Neural progenitor cell (in vitro differentiated cells): ENCODE results near the gene OTOGL. TPM values are rescaled to one million over a fixed set of nuclear protein-coding genes. Genes with fewer than 3 reads are reported as not detected.
"Not testable (repeated sequence)": the region's sequence is repeated elsewhere in the genome, so short reads cannot be mapped to it uniquely, and the experiment has no call there.

Experiments
- DNase-seq: peaks from one replicate; pipeline ENCODE4 v3.0.0-alpha.2; 2016; ENCODE audit warnings: low spot score
- H2AFZ ChIP-seq: fragments of 200-600 bp; sonication (generic); replicated peaks from 2 replicates; pipeline ENCODE4 v1.6.1; 2016; ENCODE audit warnings: antibody characterized with exemption
- H3F3A ChIP-seq: fragments of 200-600 bp; sonication (generic); 2 replicates; pipeline ENCODE4 v1.6.1; 2016; ENCODE audit warnings: antibody characterized with exemption, low read depth
- H3K27ac ChIP-seq: fragments of 200-600 bp; sonication (generic); 2 replicates; pipeline ENCODE4 v1.5.1; 2016; ENCODE audit warnings: mild to moderate bottlenecking
- H3K27me3 ChIP-seq: fragments of 200-600 bp; sonication (generic); 2 replicates; pipeline ENCODE4 v1.6.1; 2016; ENCODE audit warnings: mild to moderate bottlenecking, moderate library complexity
- H3K36me3 ChIP-seq: fragments of 200-600 bp; sonication (generic); 2 replicates; pipeline ENCODE4 v1.5.1; 2016
- H3K4me1 ChIP-seq: fragments of 200-600 bp; sonication (generic); 2 replicates; pipeline ENCODE4 v1.6.1; 2016; ENCODE audit warnings: mixed run types
- H3K4me2 ChIP-seq: fragments of 200-600 bp; sonication (generic); 2 replicates; pipeline ENCODE4 v1.6.1; 2016
- H3K4me3 ChIP-seq: fragments of 200-600 bp; sonication (generic); 2 replicates; pipeline ENCODE4 v1.5.1; 2016
- H3K79me2 ChIP-seq: fragments of 200-600 bp; sonication (generic); 2 replicates; pipeline ENCODE4 v1.6.1; 2016; ENCODE audit warnings: low read depth
- H3K9ac ChIP-seq: fragments of 200-600 bp; sonication (generic); 2 replicates; pipeline ENCODE4 v1.6.1; 2016
- H3K9me3 ChIP-seq: fragments of 200-600 bp; sonication (generic); 2 replicates; pipeline ENCODE4 v1.5.1; 2016; ENCODE audit warnings: low read depth
- H4K20me1 ChIP-seq: fragments of 200-600 bp; sonication (generic); 2 replicates; pipeline ENCODE4 v1.6.1; 2016; ENCODE audit warnings: low read depth
- H3K27ac Mint-ChIP-seq: 3 replicates; pipeline ENCODE4 v1.8.0; 2021; ENCODE audit warnings: mixed read lengths
- H3K27me3 Mint-ChIP-seq: 2 replicates; pipeline ENCODE4 v1.8.0; 2022; ENCODE audit warnings: low read depth, mild to moderate bottlenecking, inconsistent platforms, moderate library complexity, mixed read lengths; ENCODE audit not compliant: insufficient read depth
- H3K36me3 Mint-ChIP-seq: 3 replicates; pipeline ENCODE4 v1.8.0; 2021; ENCODE audit warnings: mixed read lengths
- H3K4me1 Mint-ChIP-seq: 3 replicates; pipeline ENCODE4 v1.8.0; 2021; ENCODE audit warnings: mixed read lengths
- H3K4me3 Mint-ChIP-seq: 3 replicates; pipeline ENCODE4 v1.8.0; 2021; ENCODE audit warnings: mild to moderate bottlenecking, moderate library complexity, mixed read lengths
- H3K9me3 Mint-ChIP-seq: 3 replicates; pipeline ENCODE4 v1.8.0; 2020; ENCODE audit warnings: mixed read lengths
- CTCF ChIP-seq: fragments of 200-600 bp; sonication (generic); IDR thresholded peaks from 2 replicates; pipeline ENCODE4 v1.5.1; 2017; ENCODE audit warnings: antibody characterized with exemption, mild to moderate bottlenecking
- EZH2 ChIP-seq: fragments of 200-600 bp; sonication (generic); IDR thresholded peaks from 2 replicates; pipeline ENCODE4 v1.6.1; 2017; ENCODE audit warnings: antibody characterized with exemption, mild to moderate bottlenecking, moderate library complexity
- EZH2phosphoT487 ChIP-seq: fragments of 200-600 bp; sonication (generic); IDR thresholded peaks from 2 replicates; pipeline ENCODE4 v1.6.1; 2017; ENCODE audit warnings: antibody characterized with exemption
- total RNA-seq: library from RNA; depleted of rRNA; stranded (reverse); fragments of >200 nt; gene quantifications from 2 replicates; pipeline ENCODE4 v1.2.3, GENCODE V29; 2015; ENCODE audit warnings: low replicate concordance

Gene OTOGL
- total RNA-seq, 1 donor from 2014 or later: 0.13 TPM

DNA sequence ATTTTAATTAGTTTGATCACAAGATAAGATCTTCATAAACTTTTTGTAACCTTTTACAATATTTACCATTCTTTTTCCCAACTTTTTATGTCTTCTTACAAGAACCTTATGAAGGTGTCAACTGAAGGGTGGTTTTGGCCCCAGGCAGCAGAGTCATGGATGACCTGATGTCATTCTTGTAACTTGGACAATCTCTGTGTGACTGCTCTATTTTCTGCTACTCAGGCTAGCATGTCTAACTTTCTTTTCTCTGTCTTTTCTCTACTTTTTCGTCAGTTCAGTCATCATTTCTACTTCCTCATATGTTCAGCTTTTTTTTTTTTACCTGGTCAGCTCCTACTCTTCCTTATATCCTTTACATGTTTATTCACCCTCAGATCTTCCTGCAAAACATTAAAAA, 194.0 kb downstream of the OTOGL start:
- no peaks in the 10 kb centered on the region for H3F3A ChIP-seq
- no peaks in the 10 kb centered on the region for H3K36me3 ChIP-seq
- H3K4me3 ChIP-seq: no peak overlapping the region
- H3K27ac ChIP-seq: no peak overlapping the region
- no peaks in the 10 kb centered on the region for H3K27me3 ChIP-seq
- H3K4me3 Mint-ChIP-seq: no peak overlapping the region
- H3K4me2 ChIP-seq: no peak overlapping the region
- H3K27ac Mint-ChIP-seq: no peak overlapping the region
- no peaks in the 10 kb centered on the region for H3K9me3 ChIP-seq
- H3K79me2 ChIP-seq: no peaks in the 10 kb centered on the region
- H3K36me3 Mint-ChIP-seq: no peaks in the 10 kb centered on the region
- H4K20me1 ChIP-seq: no peaks in the 10 kb centered on the region
- H2AFZ ChIP-seq: no peak overlapping the region
- no peaks in the 10 kb centered on the region for H3K4me1 ChIP-seq
- H3K9me3 Mint-ChIP-seq: peaks cover 6% of the 10 kb centered on the region
- H3K27me3 Mint-ChIP-seq: no peaks in the 10 kb centered on the region
- no peak overlapping the region for H3K9ac ChIP-seq
- DNase-seq: no peak
- no peaks in the 10 kb centered on the region for H3K4me1 Mint-ChIP-seq
- TF ChIP-seq CTCF: no peak
- no peak for TF ChIP-seq EZH2phosphoT487
- no peak for TF ChIP-seq EZH2

GRCh38 chr12:80293759-80294158, 194.4 kb downstream of the OTOGL start:
- no peaks in the 10 kb centered on the region for H3K27me3 ChIP-seq
- no peaks in the 10 kb centered on the region for H3F3A ChIP-seq
- no peaks in the 10 kb centered on the region for H3K4me1 ChIP-seq
- no peak overlapping the region for H3K27ac Mint-ChIP-seq
- no peak overlapping the region for H3K9ac ChIP-seq
- no peak overlapping the region for H3K4me3 Mint-ChIP-seq
- H3K4me2 ChIP-seq: no peak overlapping the region
- no peaks in the 10 kb centered on the region for H3K36me3 ChIP-seq
- no peak overlapping the region for H2AFZ ChIP-seq
- H3K36me3 Mint-ChIP-seq: no peaks in the 10 kb centered on the region
- no peaks in the 10 kb centered on the region for H3K4me1 Mint-ChIP-seq
- no peak for TF ChIP-seq EZH2phosphoT487
- TF ChIP-seq CTCF: no peak
- no peak for TF ChIP-seq EZH2
- H3K4me3 ChIP-seq: no peak overlapping the region
- no peaks in the 10 kb centered on the region for H3K27me3 Mint-ChIP-seq
- no peaks in the 10 kb centered on the region for H4K20me1 ChIP-seq
- H3K9me3 ChIP-seq: no peaks in the 10 kb centered on the region
- H3K27ac ChIP-seq: no peak overlapping the region
- DNase-seq: no peak
- H3K79me2 ChIP-seq: no peaks in the 10 kb centered on the region
- peaks cover 6% of the 10 kb centered on the region for H3K9me3 Mint-ChIP-seq

DNA sequence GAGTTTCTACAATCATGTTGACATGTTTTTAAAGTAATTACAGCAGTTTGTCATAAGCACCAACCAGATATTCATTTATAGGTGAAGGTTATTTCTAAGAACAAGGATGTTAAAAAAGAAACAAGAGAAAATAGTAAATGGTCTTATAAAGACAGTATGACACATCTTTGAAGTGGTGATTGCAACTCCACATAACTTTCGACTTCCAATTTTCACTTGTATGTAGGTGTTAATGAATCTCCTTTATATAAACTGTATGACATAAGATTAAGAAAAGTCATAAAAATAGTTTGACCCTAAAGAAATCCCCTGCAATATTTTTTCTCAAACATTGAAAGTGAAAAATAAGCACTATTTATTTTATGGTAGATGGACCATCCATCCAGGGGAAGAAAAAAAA, 199.9 kb downstream of the OTOGL start:
- Histone ChIP-seq H2AFZ (no peak overlapping the region), H3K9me3 (no peaks in the 10 kb centered on the region), H3K36me3 (no peaks in the 10 kb centered on the region), H3K27me3 (no peaks in the 10 kb centered on the region), H3K27ac (no peak overlapping the region), H4K20me1 (no peaks in the 10 kb centered on the region), H3K4me2 (no peak overlapping the region), H3F3A (no peaks in the 10 kb centered on the region), H3K4me1 (no peaks in the 10 kb centered on the region), H3K79me2 (no peaks in the 10 kb centered on the region), H3K4me3 (no peak overlapping the region), H3K9ac (no peak overlapping the region)
- Mint-ChIP-seq H3K4me3 (no peak overlapping the region), H3K36me3 (no peaks in the 10 kb centered on the region), H3K27me3 (no peaks in the 10 kb centered on the region), H3K9me3 (no peaks in the 10 kb centered on the region), H3K4me1 (no peaks in the 10 kb centered on the region), H3K27ac (no peak overlapping the region)
- DNase-seq: no peak
- TF ChIP-seq EZH2phosphoT487 (no peak), EZH2 (no peak), CTCF (no peak)

- Histone ChIP-seq H2AFZ (no peak overlapping the region), H3K4me1 (no peaks in the 10 kb centered on the region), H3K9me3 (no peaks in the 10 kb centered on the region), H3K4me2 (no peak overlapping the region), H3K27ac (no peak overlapping the region), H3K27me3 (no peaks in the 10 kb centered on the region), H3K4me3 (no peak overlapping the region), H3K79me2 (no peaks in the 10 kb centered on the region), H4K20me1 (no peaks in the 10 kb centered on the region), H3K36me3 (no peaks in the 10 kb centered on the region), H3K9ac (no peak overlapping the region), H3F3A (no peaks in the 10 kb centered on the region)
- H3K9me3 Mint-ChIP-seq: no peaks in the 10 kb centered on the region
- TF ChIP-seq EZH2 (no peak), EZH2phosphoT487 (no peak), CTCF (no peak)
- no peak overlapping the region for H3K4me3 Mint-ChIP-seq
- no peak for DNase-seq
- no peaks in the 10 kb centered on the region for H3K4me1 Mint-ChIP-seq
- no peaks in the 10 kb centered on the region for H3K36me3 Mint-ChIP-seq
- H3K27ac Mint-ChIP-seq: no peak overlapping the region
- H3K27me3 Mint-ChIP-seq: no peaks in the 10 kb centered on the region
These were observed 200.6 kb downstream of the OTOGL start for GRCh38 chr12:80299976-80300375.

GRCh38 chr12:80307436-80307835, 208.1 kb downstream of the OTOGL start:
- not testable (repeated sequence) for H2AFZ ChIP-seq, H3K36me3 ChIP-seq, H3F3A ChIP-seq, H3K4me1 ChIP-seq, H3K4me3 ChIP-seq, H3K36me3 Mint-ChIP-seq, H3K27ac Mint-ChIP-seq, H3K4me1 Mint-ChIP-seq, H3K27ac ChIP-seq, H4K20me1 ChIP-seq, H3K27me3 Mint-ChIP-seq, H3K9me3 Mint-ChIP-seq, H3K27me3 ChIP-seq, H3K79me2 ChIP-seq, H3K9ac ChIP-seq, H3K9me3 ChIP-seq, H3K4me2 ChIP-seq, H3K4me3 Mint-ChIP-seq, DNase-seq
